Measurements from ENCODE around the gene SMS. TPM values are rescaled to one million over a fixed set of nuclear protein-coding genes. Genes with fewer than 3 reads are reported as not detected.

Gene SMS
- total RNA-seq, 1 experiment from 2014 or later = 164 TPM

DNA sequence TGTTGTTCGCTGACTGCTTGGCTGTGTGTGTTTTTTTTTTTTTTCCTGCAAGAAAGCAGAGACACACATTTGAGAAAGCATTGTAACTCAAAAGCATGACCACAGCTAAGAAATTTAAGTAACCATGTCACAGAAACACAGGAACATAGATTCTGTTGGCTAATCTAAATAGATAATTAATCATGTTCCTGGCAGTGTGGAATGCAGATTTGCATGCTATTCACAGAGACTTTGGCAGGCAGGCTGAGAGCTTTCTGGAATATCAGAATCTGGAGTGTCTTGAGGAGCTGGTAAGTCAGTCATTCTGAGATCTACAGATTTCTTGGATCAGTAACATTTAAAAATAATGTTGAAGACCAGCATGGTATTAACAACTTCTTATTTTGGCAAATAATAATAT lies 33.2 kb upstream of the SMS start:
- intact Hi-C loops (cut with micrococcal nuclease) = no loop called here
- ChIA-PET POLR2A (ENCODE audit: unreplicated experiment) (no interaction called here), CTCF (no interaction called here)
- no peak overlapping the region for H3K4me2 ChIP-seq (ENCODE audit: low read length)
- no peaks in the 10 kb centered on the region for H3K9me2 ChIP-seq (replicated peaks; ENCODE audit: low read length)
- no peak overlapping the region for H3K9ac ChIP-seq (ENCODE audit: low read length)
- no peak overlapping the region for H2AFZ ChIP-seq (ENCODE audit: low read length)
- H3K9me3 ChIP-seq (ENCODE audit: low read length) = no peaks in the 10 kb centered on the region
- H3K27me3 ChIP-seq (ENCODE audit: low read length) = no peaks in the 10 kb centered on the region
- BruUV-seq (replicated peaks) = no TSS peak
- ATAC-seq (no peak), DNase-seq (no peak)
- TF ChIP-seq EZH2 (IDR thresholded peaks at IDR 0.05; ENCODE audit: low read length, unreplicated experiment) = no peak
- no peak for TF ChIP-seq EZH2phosphoT487 (IDR thresholded peaks at IDR 0.05; ENCODE audit: borderline replicate concordance, low read length)
- TF ChIP-seq, protein P1, sequence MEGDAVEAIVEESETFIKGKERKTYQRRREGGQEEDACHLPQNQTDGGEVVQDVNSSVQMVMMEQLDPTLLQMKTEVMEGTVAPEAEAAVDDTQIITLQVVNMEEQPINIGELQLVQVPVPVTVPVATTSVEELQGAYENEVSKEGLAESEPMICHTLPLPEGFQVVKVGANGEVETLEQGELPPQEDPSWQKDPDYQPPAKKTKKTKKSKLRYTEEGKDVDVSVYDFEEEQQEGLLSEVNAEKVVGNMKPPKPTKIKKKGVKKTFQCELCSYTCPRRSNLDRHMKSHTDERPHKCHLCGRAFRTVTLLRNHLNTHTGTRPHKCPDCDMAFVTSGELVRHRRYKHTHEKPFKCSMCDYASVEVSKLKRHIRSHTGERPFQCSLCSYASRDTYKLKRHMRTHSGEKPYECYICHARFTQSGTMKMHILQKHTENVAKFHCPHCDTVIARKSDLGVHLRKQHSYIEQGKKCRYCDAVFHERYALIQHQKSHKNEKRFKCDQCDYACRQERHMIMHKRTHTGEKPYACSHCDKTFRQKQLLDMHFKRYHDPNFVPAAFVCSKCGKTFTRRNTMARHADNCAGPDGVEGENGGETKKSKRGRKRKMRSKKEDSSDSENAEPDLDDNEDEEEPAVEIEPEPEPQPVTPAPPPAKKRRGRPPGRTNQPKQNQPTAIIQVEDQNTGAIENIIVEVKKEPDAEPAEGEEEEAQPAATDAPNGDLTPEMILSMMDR (conservative IDR thresholded peaks at IDR 0.05; ENCODE audit: low read depth, low read length) = no peak
- H3K4me1 ChIP-seq (ENCODE audit: insufficient read depth, low read length) = no peaks in the 10 kb centered on the region
- no peak overlapping the region for H3K4me3 ChIP-seq (ENCODE audit: low read length)
- H3K36me3 ChIP-seq (ENCODE audit: low read depth, low read length) = no peaks in the 10 kb centered on the region
- no peaks in the 10 kb centered on the region for H4K20me1 ChIP-seq (ENCODE audit: low read length)
- no peak overlapping the region for H3K27ac ChIP-seq (ENCODE audit: low read length)
- H3F3A ChIP-seq (ENCODE audit: low read length, unreplicated experiment) = no peaks in the 10 kb centered on the region
- H3K79me2 ChIP-seq (ENCODE audit: low read length) = no peaks in the 10 kb centered on the region

DNA sequence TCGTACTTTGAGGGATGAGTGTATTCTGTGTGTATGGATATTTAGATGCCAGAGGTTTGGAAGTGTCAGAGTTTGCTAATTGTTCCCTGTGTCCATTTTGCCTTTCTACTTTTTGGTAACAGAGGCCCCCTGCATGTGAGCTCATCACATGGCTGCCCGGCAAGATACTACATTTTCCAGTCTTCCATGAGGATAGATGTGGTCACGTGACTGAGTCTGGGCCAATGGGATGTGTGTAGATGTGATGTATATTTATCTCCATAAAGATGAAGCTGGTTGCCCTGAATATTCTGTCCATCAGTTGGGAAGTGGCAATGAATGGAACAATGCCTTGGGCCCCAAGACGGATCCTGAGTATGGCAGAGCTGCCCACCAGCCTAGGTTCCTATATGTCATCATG lies 29.0 kb upstream of the SMS start:
- Histone ChIP-seq H3K9me2 (replicated peaks; ENCODE audit: low read length) (no peaks in the 10 kb centered on the region), H3K4me1 (ENCODE audit: insufficient read depth, low read length) (no peaks in the 10 kb centered on the region), H3F3A (ENCODE audit: low read length, unreplicated experiment) (no peaks in the 10 kb centered on the region), H3K4me3 (ENCODE audit: low read length) (no peak overlapping the region), H3K27ac (ENCODE audit: low read length) (no peak overlapping the region), H3K9me3 (ENCODE audit: low read length) (no peaks in the 10 kb centered on the region), H3K9ac (ENCODE audit: low read length) (no peak overlapping the region), H2AFZ (ENCODE audit: low read length) (no peak overlapping the region), H4K20me1 (ENCODE audit: low read length) (no peaks in the 10 kb centered on the region), H3K36me3 (ENCODE audit: low read depth, low read length) (no peaks in the 10 kb centered on the region), H3K4me2 (ENCODE audit: low read length) (no peak overlapping the region), H3K79me2 (ENCODE audit: low read length) (no peaks in the 10 kb centered on the region), H3K27me3 (ENCODE audit: low read length) (no peaks in the 10 kb centered on the region)
- intact Hi-C loops (cut with micrococcal nuclease) = no loop called here
- ATAC-seq (no peak), DNase-seq (no peak)
- CTCF ChIA-PET = no interaction called here
- POLR2A ChIA-PET (ENCODE audit: unreplicated experiment) = no interaction called here
- no TSS peak for BruUV-seq (replicated peaks)
- TF ChIP-seq EZH2 (IDR thresholded peaks at IDR 0.05; ENCODE audit: low read length, unreplicated experiment) = no peak
- TF ChIP-seq, protein P1 (conservative IDR thresholded peaks at IDR 0.05; ENCODE audit: low read depth, low read length) = no peak
- TF ChIP-seq EZH2phosphoT487 (IDR thresholded peaks at IDR 0.05; ENCODE audit: borderline replicate concordance, low read length) = no peak

DNA sequence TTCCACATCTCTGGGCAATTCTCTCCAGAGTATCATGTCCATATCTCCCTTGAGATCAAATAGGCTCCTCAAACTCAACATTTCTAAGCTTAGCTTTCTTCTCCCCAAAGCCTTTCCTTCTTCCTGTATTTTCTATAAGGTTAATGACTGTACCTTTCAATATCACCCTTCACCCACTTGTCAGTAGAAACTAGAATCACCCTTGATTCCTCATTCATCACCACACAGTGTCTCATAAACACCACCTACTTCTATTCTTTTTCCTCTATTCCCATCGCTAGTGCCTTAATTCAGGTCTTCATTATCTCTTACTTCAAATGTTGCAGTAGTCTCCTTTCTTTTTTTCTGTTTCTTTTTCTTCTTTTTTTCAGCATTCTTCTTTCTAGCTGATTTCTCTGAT lies 28.3 kb upstream of the SMS start:
- POLR2A ChIA-PET (ENCODE audit: unreplicated experiment) = no interaction called here
- intact Hi-C loops (cut with micrococcal nuclease) = no loop called here
- CTCF ChIA-PET = no interaction called here
- TF ChIP-seq, protein P1 (conservative IDR thresholded peaks at IDR 0.05; ENCODE audit: low read depth, low read length) = no peak
- TF ChIP-seq EZH2 (IDR thresholded peaks at IDR 0.05; ENCODE audit: low read length, unreplicated experiment) = no peak
- no peak for TF ChIP-seq EZH2phosphoT487 (IDR thresholded peaks at IDR 0.05; ENCODE audit: borderline replicate concordance, low read length)
- no peaks in the 10 kb centered on the region for H3F3A ChIP-seq (ENCODE audit: low read length, unreplicated experiment)
- no peak overlapping the region for H3K4me2 ChIP-seq (ENCODE audit: low read length)
- H3K9me2 ChIP-seq (replicated peaks; ENCODE audit: low read length) = no peaks in the 10 kb centered on the region
- H3K27ac ChIP-seq (ENCODE audit: low read length) = no peak overlapping the region
- ATAC-seq (no peak), DNase-seq (no peak)
- H3K79me2 ChIP-seq (ENCODE audit: low read length) = no peaks in the 10 kb centered on the region
- H3K4me3 ChIP-seq (ENCODE audit: low read length) = no peak overlapping the region
- no peak overlapping the region for H2AFZ ChIP-seq (ENCODE audit: low read length)
- H3K36me3 ChIP-seq (ENCODE audit: low read depth, low read length) = no peaks in the 10 kb centered on the region
- no TSS peak for BruUV-seq (replicated peaks)
- H3K9me3 ChIP-seq (ENCODE audit: low read length) = no peaks in the 10 kb centered on the region
- no peaks in the 10 kb centered on the region for H3K27me3 ChIP-seq (ENCODE audit: low read length)
- no peak overlapping the region for H3K9ac ChIP-seq (ENCODE audit: low read length)
- no peaks in the 10 kb centered on the region for H3K4me1 ChIP-seq (ENCODE audit: insufficient read depth, low read length)
- H4K20me1 ChIP-seq (ENCODE audit: low read length) = no peaks in the 10 kb centered on the region

Measured in PC-3 (cell line).